Measurements from ENCODE around the gene SAP130.

SAP130 gene

DNA sequence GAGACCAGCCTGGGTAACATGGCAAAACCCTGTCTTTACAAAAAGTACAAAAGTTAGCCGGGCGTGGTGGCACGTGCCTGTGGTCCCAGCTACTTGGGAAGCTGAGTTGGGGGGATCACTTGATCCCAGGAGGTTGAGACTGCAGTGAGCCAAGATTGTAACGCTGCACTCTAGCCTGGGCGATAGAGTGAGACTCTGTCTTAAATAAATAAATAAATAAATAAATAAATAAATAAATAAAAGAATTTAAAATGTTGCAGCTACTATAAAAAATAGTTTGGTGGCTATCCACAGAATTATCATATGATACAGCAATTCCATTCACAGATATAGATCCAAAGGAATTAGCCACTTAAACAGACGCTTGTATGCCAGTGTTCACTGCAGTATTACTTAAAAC lies 92.5 kb downstream of the SAP130 start:
- DNase-seq (ENCODE audit: low read depth): no peak
- no peak overlapping the region for H3K4me3 ChIP-seq (replicated peaks; ENCODE audit: low read depth, low read length)
- TF ChIP-seq, protein P1, sequence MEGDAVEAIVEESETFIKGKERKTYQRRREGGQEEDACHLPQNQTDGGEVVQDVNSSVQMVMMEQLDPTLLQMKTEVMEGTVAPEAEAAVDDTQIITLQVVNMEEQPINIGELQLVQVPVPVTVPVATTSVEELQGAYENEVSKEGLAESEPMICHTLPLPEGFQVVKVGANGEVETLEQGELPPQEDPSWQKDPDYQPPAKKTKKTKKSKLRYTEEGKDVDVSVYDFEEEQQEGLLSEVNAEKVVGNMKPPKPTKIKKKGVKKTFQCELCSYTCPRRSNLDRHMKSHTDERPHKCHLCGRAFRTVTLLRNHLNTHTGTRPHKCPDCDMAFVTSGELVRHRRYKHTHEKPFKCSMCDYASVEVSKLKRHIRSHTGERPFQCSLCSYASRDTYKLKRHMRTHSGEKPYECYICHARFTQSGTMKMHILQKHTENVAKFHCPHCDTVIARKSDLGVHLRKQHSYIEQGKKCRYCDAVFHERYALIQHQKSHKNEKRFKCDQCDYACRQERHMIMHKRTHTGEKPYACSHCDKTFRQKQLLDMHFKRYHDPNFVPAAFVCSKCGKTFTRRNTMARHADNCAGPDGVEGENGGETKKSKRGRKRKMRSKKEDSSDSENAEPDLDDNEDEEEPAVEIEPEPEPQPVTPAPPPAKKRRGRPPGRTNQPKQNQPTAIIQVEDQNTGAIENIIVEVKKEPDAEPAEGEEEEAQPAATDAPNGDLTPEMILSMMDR (IDR thresholded peaks at IDR 0.05; ENCODE audit: low read length, missing control alignments): no peak

DNA sequence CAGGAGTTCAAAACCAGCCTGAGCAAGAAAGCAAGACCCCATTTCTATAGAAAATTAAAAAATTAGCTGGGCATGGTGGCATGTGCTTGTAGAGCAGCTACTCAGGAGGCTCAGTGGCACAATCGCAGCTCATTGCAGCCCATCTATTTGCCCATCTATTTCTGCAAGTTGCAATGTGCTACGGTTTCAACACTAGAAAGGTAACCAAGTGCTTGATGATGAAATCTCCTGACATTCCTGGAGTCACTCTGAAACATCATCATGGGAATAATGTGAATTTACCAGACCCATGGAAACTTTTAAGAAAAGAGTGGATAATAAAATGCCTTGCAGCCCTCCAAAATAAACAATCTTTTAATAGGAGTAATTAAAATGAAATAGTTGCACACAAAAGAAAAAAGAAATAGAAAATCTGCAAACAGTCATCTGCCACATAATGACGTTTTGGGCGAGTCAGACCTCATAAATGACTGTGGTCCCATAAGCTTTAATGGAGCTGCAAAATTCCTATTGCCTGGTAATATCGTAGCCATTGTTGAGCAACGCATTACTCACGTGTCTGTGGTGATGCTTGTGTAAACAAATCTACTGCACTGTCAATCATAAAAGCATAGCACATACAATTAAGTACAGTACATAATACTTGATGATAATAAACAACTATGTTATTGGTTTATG lies 95.5 kb downstream of the SAP130 start:
- TF ChIP-seq, protein P1 (IDR thresholded peaks at IDR 0.05; ENCODE audit: low read length, missing control alignments): no peak
- peak; percentile 59 for DNase-seq (ENCODE audit: low read depth)
- H3K4me3 ChIP-seq (replicated peaks; ENCODE audit: low read depth, low read length): no peak overlapping the region

DNA sequence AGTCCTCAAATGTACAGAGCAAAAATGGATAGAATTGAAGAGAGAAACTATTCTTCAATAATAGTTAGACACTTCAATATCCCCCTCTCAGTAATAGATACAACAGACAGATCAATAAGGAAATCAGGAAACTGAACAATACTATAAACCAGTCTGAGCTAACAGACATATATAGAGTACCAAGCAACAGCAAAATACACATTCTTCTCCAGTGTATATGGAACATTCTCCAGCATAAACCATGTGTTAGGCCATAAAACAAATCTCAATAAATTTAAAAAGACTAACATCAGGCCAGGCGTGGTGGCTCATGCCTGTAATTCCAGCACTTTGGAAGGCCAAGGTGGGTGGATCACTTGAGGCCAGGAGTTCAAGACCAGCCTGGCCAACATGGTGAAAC lies 98.4 kb downstream of the SAP130 start:
- DNase-seq (ENCODE audit: low read depth): no peak
- TF ChIP-seq, protein P1 (IDR thresholded peaks at IDR 0.05; ENCODE audit: low read length, missing control alignments): no peak
- no peak overlapping the region for H3K4me3 ChIP-seq (replicated peaks; ENCODE audit: low read depth, low read length)

DNA sequence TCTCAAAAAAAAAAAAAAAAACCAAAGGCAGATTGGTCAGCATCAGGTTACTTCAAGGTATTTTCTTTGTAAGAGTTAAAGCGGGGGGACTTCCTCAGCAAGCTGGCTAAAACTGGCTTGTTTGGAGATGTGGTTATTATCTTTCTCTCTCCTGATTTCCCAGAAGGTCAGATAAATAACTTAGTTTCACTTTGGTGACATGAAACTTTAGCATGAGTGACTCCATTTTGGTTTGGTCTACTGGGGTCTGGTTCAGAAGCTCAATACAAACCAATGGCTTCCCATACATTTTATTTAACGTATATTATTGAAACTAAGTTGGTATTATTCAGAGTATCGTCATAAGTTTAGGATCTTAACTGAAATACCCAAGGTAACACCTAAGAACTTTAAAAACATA lies 100.5 kb downstream of the SAP130 start:
- TF ChIP-seq, protein P1 (IDR thresholded peaks at IDR 0.05; ENCODE audit: low read length, missing control alignments): no peak
- H3K4me3 ChIP-seq (replicated peaks; ENCODE audit: low read depth, low read length): no peak overlapping the region
- no peak for DNase-seq (ENCODE audit: low read depth)

DNA sequence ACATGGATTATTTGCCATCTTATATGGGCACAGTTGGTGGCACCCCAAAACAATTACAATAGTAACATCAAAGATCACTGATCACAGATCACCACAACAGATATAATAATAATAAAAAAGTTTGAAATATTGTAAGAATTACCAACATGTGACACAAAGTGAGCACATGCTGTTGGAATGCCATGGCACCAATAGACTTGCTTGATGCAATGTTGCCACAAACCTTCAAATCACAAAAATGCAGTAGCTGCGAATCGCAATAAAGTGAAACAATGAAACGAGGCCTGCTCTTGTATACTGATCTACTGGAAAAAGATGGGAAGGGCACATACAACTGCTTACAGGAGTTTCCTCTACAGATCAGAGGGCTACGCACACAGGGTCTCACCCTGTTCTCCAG lies 109.9 kb downstream of the SAP130 start:
- peak; percentile 13 for DNase-seq (ENCODE audit: low read depth)

DNA sequence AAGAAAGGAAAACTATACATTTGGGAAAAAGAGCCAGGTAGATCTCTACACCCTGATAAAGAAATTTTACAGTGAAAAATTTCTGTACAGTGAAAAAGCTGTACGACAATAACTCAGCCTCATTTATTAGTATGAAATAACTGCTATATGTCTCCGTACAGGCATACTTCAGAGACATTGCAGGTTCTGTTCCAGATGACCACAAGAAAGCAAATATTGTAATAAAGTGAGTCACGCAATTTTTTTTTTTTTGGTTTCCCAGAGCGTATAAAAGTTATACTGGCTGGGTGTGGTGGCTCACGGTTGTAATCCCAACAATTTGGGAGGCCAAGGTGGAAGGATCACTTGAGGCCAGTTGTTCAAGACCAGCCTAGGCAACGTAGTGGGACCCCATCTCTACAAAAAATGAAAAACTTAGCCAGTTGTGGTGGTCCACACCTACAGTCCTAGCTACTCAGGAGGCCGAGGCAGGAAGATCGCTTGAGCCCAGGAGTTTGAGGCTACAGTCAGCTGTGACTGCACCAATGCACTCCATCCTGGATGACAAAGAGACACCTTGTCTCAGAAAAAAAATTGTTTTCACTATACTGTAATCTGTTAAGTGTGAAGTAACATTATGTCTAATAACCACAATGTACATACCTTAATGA lies 113.9 kb downstream of the SAP130 start:
- TF ChIP-seq, protein P1 (IDR thresholded peaks at IDR 0.05; ENCODE audit: low read length, missing control alignments): no peak
- no peak overlapping the region for H3K4me3 ChIP-seq (replicated peaks; ENCODE audit: low read depth, low read length)
- no peak for DNase-seq (ENCODE audit: low read depth)

More for the DNA sequence above, 109.9 kb downstream of the SAP130 start:
- H3K4me3 ChIP-seq (replicated peaks; ENCODE audit: low read depth, low read length): no peak overlapping the region
- TF ChIP-seq, protein P1 (IDR thresholded peaks at IDR 0.05; ENCODE audit: low read length, missing control alignments): no peak

DNA sequence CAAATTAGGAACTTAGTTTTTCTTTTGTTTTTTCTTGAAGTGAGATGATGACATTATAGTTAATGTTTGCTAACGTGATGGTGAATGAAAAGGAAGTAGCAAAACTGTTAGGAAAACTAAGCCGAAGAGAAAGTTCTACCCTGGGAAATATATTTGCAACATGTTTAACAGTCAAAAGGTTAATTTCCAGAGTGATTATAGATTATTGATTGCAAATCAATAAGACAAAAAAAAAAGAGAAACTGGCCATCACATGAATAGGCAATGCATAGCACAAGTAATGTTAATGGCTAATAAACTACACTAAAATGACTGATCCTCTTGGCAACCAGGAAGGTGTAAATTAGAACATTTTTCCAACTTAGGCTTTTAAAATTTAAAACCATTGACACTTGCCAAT lies 116.1 kb downstream of the SAP130 start:
- TF ChIP-seq, protein P1 (IDR thresholded peaks at IDR 0.05; ENCODE audit: low read length, missing control alignments): no peak

More for the DNA sequence above, 116.1 kb downstream of the SAP130 start:
- no peak overlapping the region for H3K4me3 ChIP-seq (replicated peaks; ENCODE audit: low read depth, low read length)
- DNase-seq (ENCODE audit: low read depth): no peak
